ENCODE measurements around the gene DDHD1.

Gene DDHD1

GRCh38 chr14:53152887-53153701 is at the start of gene DDHD1:
Gene DDHD1, minus strand, starts transcription at chr14:53153323. Its CDS starts 225 bp downstream, at chr14:53153098.
- in situ Hi-C loops (cut with MboI; ENCODE audit: low sequenced_read_pairs, unreplicated experiment), result no loop called here
- DNase-seq (ENCODE audit: low spot score), result peak; percentile 94
- no peak for TF ChIP-seq CTCF (IDR thresholded peaks at IDR 0.05; ENCODE audit: borderline replicate concordance, control extremely low read depth, extremely low read depth, insufficient read depth, missing control alignments)

GRCh38 chr14:53195949-53196348 is 42.8 kb upstream of the DDHD1 start:
- in situ Hi-C loops (cut with MboI; ENCODE audit: low sequenced_read_pairs, unreplicated experiment), result no loop called here
- DNase-seq (ENCODE audit: low spot score), result no peak
- no peak for TF ChIP-seq CTCF (IDR thresholded peaks at IDR 0.05; ENCODE audit: borderline replicate concordance, control extremely low read depth, extremely low read depth, insufficient read depth, missing control alignments)

- no peak for TF ChIP-seq CTCF (IDR thresholded peaks at IDR 0.05; ENCODE audit: borderline replicate concordance, control extremely low read depth, extremely low read depth, insufficient read depth, missing control alignments)
- no peak for DNase-seq (ENCODE audit: low spot score)
- in situ Hi-C loops (cut with MboI; ENCODE audit: low sequenced_read_pairs, unreplicated experiment), result no loop called here
Observed at GRCh38 chr14:53193193-53193592, 40.1 kb upstream of the DDHD1 start.

- in situ Hi-C loops (cut with MboI; ENCODE audit: low sequenced_read_pairs, unreplicated experiment), result no loop called here
- no peak for DNase-seq (ENCODE audit: low spot score)
- no peak for TF ChIP-seq CTCF (IDR thresholded peaks at IDR 0.05; ENCODE audit: borderline replicate concordance, control extremely low read depth, extremely low read depth, insufficient read depth, missing control alignments)
Observed at GRCh38 chr14:53192052-53192760, 39.1 kb upstream of the DDHD1 start.

- DNase-seq (ENCODE audit: low spot score), result peak; percentile 54
- no peak for TF ChIP-seq CTCF (IDR thresholded peaks at IDR 0.05; ENCODE audit: borderline replicate concordance, control extremely low read depth, extremely low read depth, insufficient read depth, missing control alignments)
- in situ Hi-C loops (cut with MboI; ENCODE audit: low sequenced_read_pairs, unreplicated experiment), result no loop called here
Observed at GRCh38 chr14:53190938-53191337, 37.8 kb upstream of the DDHD1 start.

GRCh38 chr14:53187921-53188463 is 34.9 kb upstream of the DDHD1 start:
- TF ChIP-seq CTCF (IDR thresholded peaks at IDR 0.05; ENCODE audit: borderline replicate concordance, control extremely low read depth, extremely low read depth, insufficient read depth, missing control alignments), result no peak
- in situ Hi-C loops (cut with MboI; ENCODE audit: low sequenced_read_pairs, unreplicated experiment), result no loop called here
- no peak for DNase-seq (ENCODE audit: low spot score)

All from GM13976 (cell line).